B cell (primary cell): ENCODE results near the gene CLDN7. TPM values are rescaled to one million over a fixed set of nuclear protein-coding genes. Genes with fewer than 3 reads are reported as not detected.
A peak's percentile ranks its signal among the peaks of the same experiment; 100 is the strongest.

Experiments used
- ATAC-seq: fragments of 200-7000 bp; cut with Tn5 transposase; one replicate; pipeline ENCODE4 v1.10.0; 2021; ENCODE audit warnings: low read depth, mild to moderate bottlenecking, moderate number of reproducible peaks, moderate library complexity
- CTCF ChIA-PET: fragments of 350-600 bp; sonication (Branson Sonifier 250); formaldehyde crosslinking; loops from one replicate; lab custom pipeline; 2021; ENCODE audit warnings: antibody characterized with exemption, inconsistent platforms; lab: Charles Lee
- POLR2A ChIA-PET: fragments of 350-600 bp; sonication (Branson Sonifier 250); formaldehyde crosslinking; loops from one replicate; lab custom pipeline; 2021; ENCODE audit warnings: antibody characterized with exemption; lab: Charles Lee
- DNase-seq: peaks from one replicate; pipeline ENCODE4 v3.0.0; 2013
- H2AFZ ChIP-seq: 2 replicates; pipeline ENCODE4 v1.6.1; 2012; ENCODE audit warnings: mild to moderate bottlenecking, low read depth, low read length; ENCODE audit not compliant: insufficient read depth, poor library complexity, severe bottlenecking
- H3K27ac ChIP-seq, 2 donors: 1 replicate in 1 of 2; 2 replicates in 1 of 2; pipeline ENCODE4 v1.5.1; 2012 to 2013; ENCODE audit warnings: low read length in 2 of 2, mild to moderate bottlenecking in 2 of 2, moderate library complexity in 1 of 2
- H3K27me3 ChIP-seq, 4 experiments: fragments of 200-600 bp in 1 of 4; sonication (generic) in 1 of 4; replicated peaks in 1 of 4; 1 replicate in 2 of 4; 2 replicates in 2 of 4; pipeline versions ENCODE4 v1.6.1 to v1.7.0; 2013 to 2016; ENCODE audit warnings: low read length in 3 of 4, mild to moderate bottlenecking in 2 of 4, mixed read lengths in 1 of 4, moderate library complexity in 1 of 4; ENCODE audit not compliant: insufficient read depth in 4 of 4, control insufficient read depth in 3 of 4; ENCODE audit errors: control extremely low read depth in 1 of 4
- H3K36me3 ChIP-seq, 2 experiments: replicated peaks in 1 of 2; 1 replicate in 1 of 2; 2 replicates in 1 of 2; pipeline versions ENCODE4 v1.6.1 to v1.7.1; 2013; ENCODE audit warnings: low read length in 1 of 2; ENCODE audit not compliant: insufficient read depth in 2 of 2, control insufficient read depth in 1 of 2; ENCODE audit errors: control extremely low read depth in 1 of 2, extremely low read depth in 1 of 2
- H3K4me1 ChIP-seq, 2 donors: fragments of 200-600 bp in 1 of 2; sonication (generic) in 1 of 2; 1 replicate in 1 of 2; 2 replicates in 1 of 2; pipeline versions ENCODE4 v1.5.1 to v1.6.1; 2013 to 2017; ENCODE audit warnings: low read length in 2 of 2; ENCODE audit not compliant: control insufficient read depth in 2 of 2, insufficient read depth in 2 of 2
- H3K4me2 ChIP-seq: replicated peaks from 2 replicates; pipeline ENCODE3; 2012; ENCODE audit warnings: mild to moderate bottlenecking, low read depth, low read length; ENCODE audit not compliant: poor library complexity, severe bottlenecking
- H3K4me3 ChIP-seq, 5 experiments: fragments of 200-600 bp in 1 of 5; sonication (generic) in 1 of 5; 1 replicate in 3 of 5; 2 replicates in 2 of 5; pipeline versions ENCODE4 v1.5.1 to v1.7.0; 2011 to 2016; ENCODE audit warnings: low read length in 4 of 5, mild to moderate bottlenecking in 4 of 5, low read depth in 2 of 5, control low read depth in 1 of 5, moderate library complexity in 1 of 5; ENCODE audit not compliant: insufficient read depth in 1 of 5; ENCODE audit errors: control extremely low read depth in 1 of 5, extremely low read depth in 1 of 5
- H3K79me2 ChIP-seq: fragments of 200-600 bp; sonication (generic); one replicate; pipeline ENCODE4 v1.6.0; 2016; ENCODE audit warnings: low read length; ENCODE audit not compliant: control insufficient read depth, insufficient read depth
- H3K9ac ChIP-seq: fragments of 200-600 bp; sonication (generic); 2 replicates; pipeline ENCODE4 v1.6.1; 2017; ENCODE audit warnings: mild to moderate bottlenecking, low read length, moderate library complexity
- H3K9me3 ChIP-seq, 3 donors: one replicate each; pipeline versions ENCODE4 v1.6.1 to v1.7.1; 2013; ENCODE audit warnings: low read length in 2 of 3; ENCODE audit not compliant: control insufficient read depth in 2 of 3, insufficient read depth in 1 of 3; ENCODE audit errors: control extremely low read depth in 1 of 3
- H4K20me1 ChIP-seq: 2 replicates; pipeline ENCODE4 v1.6.0; 2012; ENCODE audit warnings: mild to moderate bottlenecking, low read length; ENCODE audit not compliant: insufficient read depth, control insufficient read depth, poor library complexity, severe bottlenecking
- H3K27ac Mint-ChIP-seq: one replicate; pipeline ENCODE4 v1.8.0; 2021; ENCODE audit warnings: mixed read lengths
- H3K27me3 Mint-ChIP-seq: one replicate; pipeline ENCODE4 v1.8.0; 2021; ENCODE audit warnings: mixed read lengths
- H3K4me1 Mint-ChIP-seq: one replicate; pipeline ENCODE4 v1.8.0; 2021; ENCODE audit warnings: mixed read lengths
- H3K4me3 Mint-ChIP-seq: one replicate; pipeline ENCODE4 v1.8.0; 2021; ENCODE audit warnings: mixed read lengths
- H3K9me3 Mint-ChIP-seq: one replicate; pipeline ENCODE4 v1.8.0; 2022; ENCODE audit warnings: mixed read lengths; ENCODE audit not compliant: insufficient read depth
- CTCF ChIP-seq: fragments of 200-600 bp; IDR thresholded peaks from one replicate; pipeline ENCODE4 v1.8.0; 2022; ENCODE audit warnings: antibody characterized with exemption, mild to moderate bottlenecking
- EZH2 ChIP-seq: IDR thresholded peaks from 2 replicates; pipeline ENCODE4 v1.6.1; 2012; ENCODE audit warnings: borderline replicate concordance, low read depth, mild to moderate bottlenecking, moderate library complexity, low read length; ENCODE audit not compliant: insufficient read depth, poor library complexity, severe bottlenecking
- WGBS: methylation state at CpG from one replicate; pipeline ENCODE4 v1.1.5; 2013; ENCODE audit warnings: missing lambda C conversion rate; ENCODE audit not compliant: insufficient coverage; 5-methylcytosine and 5-hydroxymethylcytosine counted together
- intact Hi-C: fragments of 100-400 bp; cut with micrococcal nuclease; formaldehyde crosslinking; loops from one replicate; pipeline ENCODE4 v1.10.0; 2022
- polyA plus RNA-seq: library from polyadenylated mRNA; depleted of rRNA; stranded (reverse); fragments of >200 nt; gene quantifications from 2 replicates; pipeline ENCODE4 v1.2.3, GENCODE V29; 2012
- total RNA-seq, 2 donors: library from RNA; stranded (reverse); fragments of 120-200 nt in 1 of 2; gene quantifications; 1 replicate in 1 of 2; 2 replicates in 1 of 2; pipeline versions ENCODE4 v1.2.3 to v1.2.4, GENCODE V29; 2013 to 2022

Gene CLDN7
- total and polyA plus RNA-seq, 2 donors (not counting 1 experiment from before 2014, with no cell fraction given): 1.2 to 5.8 TPM

GRCh38 chr17:7308625-7309433, 46.6 kb upstream of the CLDN7 start:
- ATAC-seq: peak; percentile 26
- Mint-ChIP-seq H3K9me3 (no peaks in the 10 kb centered on the region), H3K4me1 (peaks cover 55% of the 10 kb centered on the region), H3K4me3 (peak overlapping the region; percentile 95), H3K27ac (peak overlapping the region; percentile 97), H3K27me3 (no peaks in the 10 kb centered on the region)
- H3K4me3 ChIP-seq: peak overlapping the region; percentile 81 to 96 (median 94)
- peak; percentile 94 for DNase-seq
- H3K36me3 ChIP-seq: peaks cover 5 to 46% of the 10 kb centered on the region in 2 experiments
- H4K20me1 ChIP-seq: peaks cover 57% of the 10 kb centered on the region
- H3K9ac ChIP-seq: peak overlapping the region; percentile 97
- H3K79me2 ChIP-seq: peaks cover 57% of the 10 kb centered on the region
- peak overlapping the region; percentile 98 to 99 for H3K27ac ChIP-seq
- WGBS: 0% methylated on average over 8 of the region's 14 CpGs
- TF ChIP-seq EZH2 (no peak), CTCF (no peak)
- ChIA-PET POLR2A (interaction anchor here (0.6 to 1.9 kb wide), 10 partner anchors 13 to 864 kb away, joined by 3 to 18 read pairs (median 6); partner anchors contain the start of genes ACAP1, DVL2, MPDU1 and NEURL4), CTCF (interaction anchor here (0.9 to 1.9 kb wide), 7 partner anchors 13 to 45 kb away, joined by 3 to 5 read pairs (median 4); no protein-coding TSS in a partner anchor)
- H2AFZ ChIP-seq: no peak overlapping the region
- H3K9me3 ChIP-seq: no peaks in the 10 kb centered on the region
- H3K27me3 ChIP-seq: no peaks in the 10 kb centered on the region
- peak overlapping the region; percentile 93 for H3K4me2 ChIP-seq
- intact Hi-C loops: loop anchor here (5.0 kb wide), 1 partner anchor 148 kb away; no protein-coding TSS in a partner anchor
- peaks cover 19 to 50% of the 10 kb centered on the region in 2 donors for H3K4me1 ChIP-seq
